Subcutaneous abdominal adipose tissue (tissue), 5 donors: ENCODE data around the gene PASK.

ENCODE experiments used
- H3K27ac ChIP-seq: one replicate; pipeline ENCODE4 v1.7.0; 2013; ENCODE audit warnings: low read depth, mild to moderate bottlenecking, inconsistent platforms, low read length, moderate library complexity
- H3K27me3 ChIP-seq, 5 donors: one replicate each; pipeline ENCODE4 v1.7.0; 2013; ENCODE audit warnings: low read length in 5 of 5, inconsistent platforms in 1 of 5; ENCODE audit not compliant: control insufficient read depth in 5 of 5, insufficient read depth in 4 of 5
- H3K36me3 ChIP-seq, 5 donors: one replicate each; pipeline ENCODE4 v1.7.0; 2013; ENCODE audit warnings: low read length in 5 of 5; ENCODE audit not compliant: control insufficient read depth in 5 of 5, insufficient read depth in 5 of 5
- H3K4me1 ChIP-seq, 5 donors: one replicate each; pipeline ENCODE4 v1.7.0; 2013; ENCODE audit warnings: low read length in 5 of 5, mild to moderate bottlenecking in 3 of 5, moderate library complexity in 1 of 5; ENCODE audit not compliant: control insufficient read depth in 5 of 5, insufficient read depth in 5 of 5
- H3K4me3 ChIP-seq, 5 donors: one replicate each; pipeline ENCODE4 v1.7.0; 2013; ENCODE audit warnings: low read length in 5 of 5, low read depth in 1 of 5
- H3K9ac ChIP-seq, 5 donors: one replicate each; pipeline ENCODE4 v1.7.0; 2013; ENCODE audit warnings: low read length in 5 of 5, mild to moderate bottlenecking in 4 of 5, moderate library complexity in 3 of 5
- H3K9me3 ChIP-seq, 5 donors: one replicate each; pipeline ENCODE4 v1.7.0; 2013; ENCODE audit warnings: low read length in 5 of 5; ENCODE audit not compliant: control insufficient read depth in 5 of 5
- donor health status: healthy.
- donor health status: healthy.
- donor health status: healthy.
- donor health status: healthy.
- donor health status: healthy.

Gene PASK

DNA sequence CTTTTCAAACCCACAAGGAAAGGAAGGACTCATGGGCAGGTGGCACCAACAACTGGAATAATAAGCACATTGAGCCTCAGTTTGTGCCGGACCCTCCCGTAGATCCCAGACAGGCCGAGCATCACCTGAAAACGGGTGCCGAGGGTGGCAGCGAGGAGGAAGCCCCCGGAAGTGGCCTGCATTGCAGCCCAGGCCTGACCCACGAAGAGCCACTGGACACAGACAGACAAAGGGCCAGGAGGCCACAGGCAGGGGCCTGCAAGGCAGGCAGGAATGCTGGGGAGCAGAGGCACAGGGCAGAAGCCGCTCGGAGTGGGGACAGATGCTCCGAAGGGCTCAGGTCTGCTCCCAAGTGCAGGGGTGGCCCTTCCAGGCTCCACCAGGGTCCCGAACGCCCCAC is 78.9 kb downstream of the PASK start:
- Histone ChIP-seq H3K36me3 (peaks cover 3 to 97% (median 92%) of the 10 kb centered on the region in 5 donors), H3K4me1 (no peaks in the 10 kb centered on the region), H3K9me3 (no peaks in the 10 kb centered on the region), H3K27me3 (no peaks in the 10 kb centered on the region), H3K9ac (no peak overlapping the region), H3K4me3 (no peak overlapping the region), H3K27ac (no peak overlapping the region)

- H3K4me3 ChIP-seq, result no peak overlapping the region
- H3K27ac ChIP-seq, result no peak overlapping the region
- no peaks in the 10 kb centered on the region for H3K27me3 ChIP-seq
- H3K9ac ChIP-seq, result no peak overlapping the region
- no peaks in the 10 kb centered on the region for H3K4me1 ChIP-seq
- no peaks in the 10 kb centered on the region for H3K9me3 ChIP-seq
- H3K36me3 ChIP-seq, result peaks cover 3 to 97% (median 92%) of the 10 kb centered on the region in 5 donors
Measured at GRCh38 chr2:241069821-241070281, 79.4 kb downstream of the PASK start.

DNA sequence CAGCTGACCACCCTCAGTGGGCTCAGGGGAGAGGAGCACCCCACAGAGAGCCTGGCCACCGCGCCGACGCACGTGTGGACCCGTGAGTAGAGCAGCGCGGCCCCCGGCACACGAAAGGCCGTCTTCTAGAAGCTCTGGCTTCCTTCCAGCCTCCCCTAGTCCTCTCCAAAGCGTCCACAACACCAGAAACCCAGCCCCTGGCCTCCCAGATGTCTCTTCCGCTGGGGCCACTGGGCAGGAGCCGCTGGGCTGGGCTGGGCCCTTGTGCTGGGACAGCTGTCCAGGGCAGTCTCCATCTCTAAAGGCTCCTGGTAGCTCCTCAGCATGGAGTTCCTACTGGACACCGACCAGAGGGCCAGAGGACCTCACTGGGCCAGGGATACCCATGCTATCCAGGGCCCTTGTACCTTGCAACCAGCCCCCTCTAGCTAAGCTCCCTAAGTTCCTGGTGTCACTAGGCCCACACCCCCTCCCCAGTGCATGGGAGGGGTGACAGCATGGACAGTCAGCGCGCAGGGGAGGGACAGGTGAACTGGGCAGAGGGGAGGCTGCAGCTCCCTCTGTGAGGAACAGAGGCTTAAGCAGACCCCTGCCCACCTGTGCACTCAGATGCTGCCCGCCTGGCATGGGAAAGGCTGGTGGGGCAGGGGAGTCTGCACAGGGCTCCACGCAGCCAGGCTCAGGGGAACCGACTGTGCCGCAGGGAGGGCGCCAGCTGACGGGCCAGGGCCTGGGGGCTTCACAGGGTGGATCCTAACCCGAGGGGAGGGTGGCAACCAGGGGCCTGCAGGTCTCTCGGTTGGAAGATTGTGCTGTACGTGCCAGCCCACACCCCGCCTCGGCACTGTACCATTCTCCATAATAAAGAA is 80.1 kb downstream of the PASK start:
- H3K9ac ChIP-seq, result no peak overlapping the region
- no peak overlapping the region for H3K4me3 ChIP-seq
- H3K9me3 ChIP-seq, result no peaks in the 10 kb centered on the region
- H3K27me3 ChIP-seq, result no peaks in the 10 kb centered on the region
- peaks cover 0 to 92% (median 88%) of the 10 kb centered on the region in 5 donors for H3K36me3 ChIP-seq
- H3K27ac ChIP-seq, result no peak overlapping the region
- no peaks in the 10 kb centered on the region for H3K4me1 ChIP-seq

DNA sequence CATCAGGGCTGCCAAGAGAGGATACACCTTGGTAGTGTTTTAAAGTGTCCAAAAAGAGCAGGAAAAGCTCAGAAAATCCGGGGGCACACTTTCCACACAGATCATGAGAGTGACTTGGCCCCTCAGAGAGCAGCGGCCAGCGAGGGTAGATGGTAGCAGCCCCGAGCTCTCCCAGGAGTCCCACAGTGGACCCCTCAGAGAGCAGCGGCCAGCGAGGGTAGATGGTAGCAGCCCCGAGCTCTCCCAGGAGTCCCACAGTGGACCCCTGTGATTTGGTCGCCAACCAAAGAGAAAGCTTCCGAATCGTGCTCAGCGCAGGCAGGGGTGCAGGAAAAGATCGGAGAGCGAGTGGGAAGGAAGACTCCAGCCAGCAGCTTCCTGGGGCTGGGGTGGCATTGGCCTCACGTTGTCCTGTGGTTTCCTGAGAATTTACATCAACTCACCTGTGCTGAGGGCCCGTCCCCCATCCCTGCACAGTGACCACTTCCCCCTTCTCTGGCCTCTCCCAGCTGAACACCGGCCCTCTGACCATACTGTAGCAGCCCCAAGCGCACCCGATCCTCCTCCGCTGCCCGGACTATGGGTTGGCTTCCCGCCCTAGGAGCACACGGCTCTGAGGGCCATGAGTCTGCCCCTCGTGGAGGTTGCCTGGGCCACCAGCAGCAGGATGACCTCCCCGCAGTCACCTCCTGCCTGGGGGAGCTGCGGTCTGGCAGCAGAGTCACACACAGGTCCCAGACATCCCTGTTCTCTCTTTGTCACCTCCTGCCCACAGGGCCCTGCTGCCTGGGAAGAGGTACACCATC is 80.9 kb downstream of the PASK start:
- Histone ChIP-seq H3K9ac (no peak overlapping the region), H3K4me1 (peaks cover 0 to 5% (median 1%) of the 10 kb centered on the region in 5 donors), H3K27ac (no peak overlapping the region), H3K27me3 (no peaks in the 10 kb centered on the region), H3K9me3 (no peaks in the 10 kb centered on the region), H3K4me3 (no peak overlapping the region), H3K36me3 (peaks cover 0 to 83% (median 80%) of the 10 kb centered on the region in 5 donors)

DNA sequence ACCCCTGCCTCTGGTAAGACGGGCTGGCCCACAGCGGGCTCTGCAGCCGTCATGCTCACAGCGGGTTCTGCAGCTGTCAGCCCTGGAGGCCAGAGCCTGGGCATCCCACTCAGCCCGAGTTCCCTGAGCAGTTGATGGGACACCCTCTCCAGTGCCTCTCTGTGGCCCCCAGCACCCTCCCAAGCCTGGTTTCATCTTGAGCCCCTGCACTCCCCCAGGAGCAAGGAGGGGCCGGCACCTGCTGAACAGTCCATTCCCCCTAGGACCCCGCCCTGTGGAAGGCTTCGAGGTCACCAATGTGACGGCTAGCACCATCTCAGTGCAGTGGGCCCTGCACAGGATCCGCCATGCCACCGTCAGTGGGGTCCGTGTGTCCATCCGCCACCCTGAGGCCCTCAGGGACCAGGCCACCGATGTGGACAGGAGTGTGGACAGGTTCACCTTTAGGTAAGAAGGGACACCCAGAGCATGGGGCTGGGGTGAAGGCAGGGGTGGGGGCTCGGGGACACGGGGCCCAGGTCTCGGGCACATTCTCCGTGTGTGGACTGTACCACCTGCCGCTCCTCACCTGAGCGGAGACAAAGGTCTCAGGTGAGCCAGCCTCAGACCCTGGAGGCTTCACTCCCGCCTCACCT is 81.7 kb downstream of the PASK start:
- Histone ChIP-seq H3K4me1 (peaks cover 0 to 12% (median 8%) of the 10 kb centered on the region in 5 donors), H3K27me3 (no peaks in the 10 kb centered on the region), H3K36me3 (peaks cover 0 to 76% (median 73%) of the 10 kb centered on the region in 5 donors), H3K4me3 (no peak overlapping the region), H3K27ac (no peak overlapping the region), H3K9ac (no peak overlapping the region), H3K9me3 (no peaks in the 10 kb centered on the region)

DNA sequence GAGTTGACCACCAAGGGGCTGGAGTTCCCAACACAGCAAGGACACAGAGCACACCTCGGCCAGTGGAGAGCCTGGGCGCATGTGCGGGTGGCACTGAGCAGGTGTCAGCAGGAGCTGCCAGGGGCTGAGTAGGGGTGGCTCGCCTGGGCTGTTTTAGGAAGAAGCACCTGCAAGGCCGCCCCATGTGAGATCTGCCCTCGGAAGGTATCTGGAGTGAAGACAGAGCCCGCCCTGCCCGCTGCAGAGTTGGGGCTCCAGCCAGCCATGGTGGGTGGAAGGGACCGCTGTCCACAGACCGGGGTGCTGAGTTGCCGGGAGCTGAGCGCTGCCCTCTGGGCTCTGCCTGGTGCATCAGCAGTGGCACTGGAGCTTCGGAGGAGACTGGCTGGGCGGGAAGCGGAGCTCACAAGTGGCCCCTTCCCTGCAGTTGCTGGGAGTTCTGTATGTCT is 82.4 kb downstream of the PASK start:
- no peaks in the 10 kb centered on the region for H3K27me3 ChIP-seq
- no peak overlapping the region for H3K4me3 ChIP-seq
- H3K4me1 ChIP-seq, result peaks cover 0 to 16% (median 8%) of the 10 kb centered on the region in 5 donors
- no peak overlapping the region for H3K27ac ChIP-seq
- peaks cover 0 to 69% (median 66%) of the 10 kb centered on the region in 5 donors for H3K36me3 ChIP-seq
- no peak overlapping the region for H3K9ac ChIP-seq
- no peaks in the 10 kb centered on the region for H3K9me3 ChIP-seq

DNA sequence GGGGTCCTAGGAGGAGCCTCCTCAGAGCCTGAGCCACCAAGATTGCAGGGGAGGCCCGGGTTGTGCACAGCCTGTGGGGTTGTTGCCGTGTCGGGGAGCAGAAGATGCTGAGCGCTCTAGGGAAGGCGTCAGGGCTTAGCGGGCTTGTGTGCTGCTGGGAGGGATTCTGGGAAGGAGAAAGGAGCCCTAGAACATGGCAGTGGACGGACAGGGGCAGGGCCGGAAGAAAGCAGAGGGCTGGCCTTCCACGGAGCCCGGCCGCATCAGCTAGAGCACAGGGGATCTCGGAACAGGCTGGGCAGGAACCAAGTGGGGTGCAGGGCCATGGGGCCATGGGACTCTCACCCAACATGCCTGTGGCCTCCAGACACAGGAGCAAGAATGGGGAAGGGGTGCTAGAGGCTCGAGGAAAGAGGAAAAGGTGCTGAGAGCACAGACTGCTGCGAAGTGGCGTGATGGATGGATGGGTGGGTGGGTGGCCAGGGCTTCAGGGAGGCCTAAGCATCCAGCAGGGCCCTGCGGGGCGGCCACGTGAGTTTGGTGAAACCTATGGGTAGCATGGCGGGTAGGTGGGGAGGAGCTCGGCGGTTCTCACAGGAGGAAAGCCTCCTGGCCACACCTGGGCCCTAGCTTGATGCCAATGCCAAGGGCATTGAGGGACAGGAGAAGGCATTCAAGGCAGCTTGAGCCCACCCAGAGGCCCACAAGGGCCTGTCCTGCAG is 82.9 kb downstream of the PASK start:
- Histone ChIP-seq H3K4me1 (peaks cover 0 to 19% (median 8%) of the 10 kb centered on the region in 5 donors), H3K36me3 (peaks cover 0 to 65% (median 62%) of the 10 kb centered on the region in 5 donors), H3K27me3 (no peaks in the 10 kb centered on the region), H3K9ac (no peak overlapping the region), H3K27ac (no peak overlapping the region), H3K9me3 (no peaks in the 10 kb centered on the region), H3K4me3 (no peak overlapping the region)

GRCh38 chr2:241065355-241065803 is 83.9 kb downstream of the PASK start:
- no peak overlapping the region for H3K9ac ChIP-seq
- no peaks in the 10 kb centered on the region for H3K27me3 ChIP-seq
- H3K36me3 ChIP-seq, result peaks cover 0 to 55% (median 52%) of the 10 kb centered on the region in 5 donors
- H3K9me3 ChIP-seq, result no peaks in the 10 kb centered on the region
- H3K4me3 ChIP-seq, result no peak overlapping the region
- no peak overlapping the region for H3K27ac ChIP-seq
- H3K4me1 ChIP-seq, result peaks cover 0 to 22% (median 11%) of the 10 kb centered on the region in 5 donors

GRCh38 chr2:241064802-241065354 is 84.4 kb downstream of the PASK start:
- no peak overlapping the region for H3K4me3 ChIP-seq
- H3K9me3 ChIP-seq, result no peaks in the 10 kb centered on the region
- no peak overlapping the region for H3K27ac ChIP-seq
- H3K4me1 ChIP-seq, result peaks cover 0 to 22% (median 11%) of the 10 kb centered on the region in 5 donors
- no peaks in the 10 kb centered on the region for H3K27me3 ChIP-seq
- H3K9ac ChIP-seq, result no peak overlapping the region
- H3K36me3 ChIP-seq, result peaks cover 0 to 50% (median 47%) of the 10 kb centered on the region in 5 donors
